GM21367 (cell line): ENCODE data around the gene GKN2.

Experiments
- ATAC-seq: cut with Tn5 transposase; IDR thresholded peaks from one replicate; pipeline ENCODE4 v1.9.1; 2021; ENCODE audit not compliant: unreplicated experiment

Gene GKN2

GRCh38 chr2:68952887-68953521, at the start of gene GKN2:
Gene GKN2 (minus strand): TSS chr2:68952893. CDS start chr2:68952861, 32 bp downstream.
- ATAC-seq: no peak

DNA sequence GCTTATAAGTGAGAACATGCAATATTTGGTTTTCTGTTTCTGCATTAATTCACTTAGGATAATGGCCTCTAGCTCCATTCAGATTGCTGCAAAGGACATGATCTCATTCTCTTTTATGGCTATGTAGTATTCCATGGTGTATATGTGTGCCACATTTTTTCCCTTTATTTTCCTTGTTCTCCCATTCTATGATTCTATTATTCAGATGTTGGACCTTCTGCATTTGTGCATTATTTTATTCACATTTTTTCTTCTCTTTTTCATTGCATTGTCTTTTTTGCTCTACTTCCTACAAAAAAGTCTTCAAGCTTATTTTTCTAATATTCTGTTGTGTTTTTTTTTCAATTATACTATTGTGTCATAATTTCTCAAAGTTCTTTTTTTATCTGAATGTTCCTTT, 49.2 kb upstream of the GKN2 start:
- ATAC-seq: no peak

- no peak for ATAC-seq
Measured at GRCh38 chr2:68997401-68997800, 44.7 kb upstream of the GKN2 start.

DNA sequence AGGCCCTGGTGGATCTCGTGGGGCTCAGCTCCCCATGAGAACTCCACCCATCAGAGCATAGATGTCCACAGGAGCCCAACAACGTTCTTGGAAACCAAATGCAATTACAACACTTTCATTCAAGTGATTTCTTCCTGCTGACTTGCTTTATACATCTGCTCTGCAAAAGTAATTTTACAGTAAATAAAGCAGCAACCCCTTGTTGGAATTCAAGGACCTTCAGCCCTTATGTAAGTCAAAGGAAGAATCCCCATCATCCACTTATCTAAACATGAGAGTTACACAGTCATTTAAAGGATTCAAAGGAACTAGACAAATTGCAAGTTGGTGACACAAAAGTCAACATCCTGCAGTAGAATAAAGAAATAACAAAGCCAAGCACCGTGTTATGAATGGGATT, 43.2 kb upstream of the GKN2 start:
- no peak for ATAC-seq

DNA sequence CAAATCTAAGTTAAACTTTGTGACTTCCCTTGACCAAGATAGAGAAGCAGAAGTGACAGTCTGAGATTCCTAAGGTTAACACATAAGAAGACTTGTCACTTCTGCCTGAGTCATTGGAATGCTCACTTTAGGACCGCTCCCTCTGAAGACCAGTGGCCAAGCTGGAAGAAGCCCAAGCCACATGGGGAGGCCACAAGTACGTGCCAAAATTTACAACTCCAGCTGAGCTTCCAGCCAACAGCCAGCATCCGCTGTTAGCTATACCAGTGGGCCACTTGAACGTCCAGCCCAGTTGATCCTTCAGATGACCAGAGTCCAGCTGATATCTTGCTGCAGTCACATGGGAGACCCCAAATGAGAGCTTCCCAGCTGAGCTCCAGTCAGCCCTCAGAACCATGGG, 42.2 kb upstream of the GKN2 start:
- no peak for ATAC-seq

DNA sequence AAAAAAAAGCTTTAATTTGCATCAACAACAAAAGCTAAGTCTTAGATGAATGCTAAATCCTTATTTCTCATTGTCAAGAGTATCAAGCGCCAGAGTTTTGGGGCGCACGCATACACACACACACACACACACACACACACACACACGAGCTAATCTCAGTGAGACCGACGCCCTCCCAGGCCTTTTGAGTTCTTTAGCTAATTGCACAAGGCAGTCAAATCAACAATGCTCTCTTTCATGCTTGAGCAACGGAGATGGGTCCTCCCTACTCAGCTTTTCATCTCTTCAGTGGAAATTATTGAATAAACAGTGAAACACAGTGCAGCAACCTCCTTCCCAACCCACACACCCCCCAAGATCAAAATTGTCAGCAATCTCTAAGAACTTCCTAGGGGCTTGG, 41.0 kb upstream of the GKN2 start:
- ATAC-seq: no peak

- ATAC-seq: no peak
Measured at GRCh38 chr2:68992933-68993332, 40.2 kb upstream of the GKN2 start.

DNA sequence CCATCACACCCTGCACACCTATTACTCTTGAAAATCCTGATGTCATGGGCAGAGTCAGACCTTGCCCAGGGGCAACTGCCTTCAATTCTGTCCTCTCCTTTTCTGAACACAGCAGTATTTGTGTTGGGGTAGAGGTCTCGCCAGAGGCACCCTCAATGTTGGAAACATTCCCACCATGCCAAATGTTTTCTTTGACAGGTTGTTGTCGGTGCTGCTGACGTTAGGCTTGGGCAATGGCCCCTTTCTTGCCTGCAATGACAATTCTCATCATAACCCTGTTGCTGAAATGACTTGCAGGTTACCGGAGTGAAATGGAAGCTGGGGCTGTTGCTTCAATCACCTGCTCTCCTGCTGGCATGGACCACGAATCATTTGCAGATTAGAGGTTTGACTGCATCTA, 39.6 kb upstream of the GKN2 start:
- ATAC-seq: no peak

DNA sequence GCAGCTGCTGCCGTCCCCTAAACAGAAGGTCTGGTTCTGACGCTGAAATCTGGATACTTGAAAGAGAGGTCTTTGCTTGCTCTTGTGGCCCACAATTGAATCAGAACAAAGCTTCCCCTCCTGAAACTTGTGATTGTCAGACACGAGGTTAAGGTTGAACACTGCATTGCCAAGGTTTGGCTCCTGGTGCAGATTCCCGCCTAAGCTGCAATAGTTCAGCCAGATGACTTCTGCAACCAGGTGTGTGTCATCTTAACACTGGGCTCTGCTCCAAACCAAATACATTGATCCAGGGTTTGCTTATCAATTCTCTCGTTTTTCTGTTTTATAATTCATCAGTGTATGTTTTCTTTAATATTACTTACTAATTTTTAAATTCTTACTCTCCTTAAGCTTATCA, 36.3 kb upstream of the GKN2 start:
- no peak for ATAC-seq

- no peak for ATAC-seq
Measured at GRCh38 chr2:68987021-68987503, 34.4 kb upstream of the GKN2 start.

- ATAC-seq: no peak
Measured at GRCh38 chr2:68980956-68981355, 28.3 kb upstream of the GKN2 start.

DNA sequence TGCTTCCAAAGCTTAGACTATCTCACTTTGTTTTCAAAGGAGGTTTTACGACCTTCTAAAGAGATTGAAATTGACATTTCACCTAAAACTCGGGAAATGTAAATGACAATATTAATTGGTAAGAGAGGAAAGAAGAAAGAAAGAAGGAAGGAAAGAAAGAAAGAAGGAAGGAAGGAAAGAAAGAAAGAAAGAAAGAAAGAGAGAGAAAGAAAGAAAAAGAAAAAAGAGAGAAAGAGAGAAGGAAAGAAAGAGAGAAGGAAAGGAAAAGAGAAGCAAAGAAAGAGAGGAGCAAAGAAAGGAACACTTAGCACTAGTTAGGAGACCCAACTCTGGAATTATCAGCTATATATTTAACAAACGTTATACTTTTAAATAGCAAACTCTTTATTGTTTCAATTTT, 25.4 kb upstream of the GKN2 start:
- ATAC-seq: no peak

DNA sequence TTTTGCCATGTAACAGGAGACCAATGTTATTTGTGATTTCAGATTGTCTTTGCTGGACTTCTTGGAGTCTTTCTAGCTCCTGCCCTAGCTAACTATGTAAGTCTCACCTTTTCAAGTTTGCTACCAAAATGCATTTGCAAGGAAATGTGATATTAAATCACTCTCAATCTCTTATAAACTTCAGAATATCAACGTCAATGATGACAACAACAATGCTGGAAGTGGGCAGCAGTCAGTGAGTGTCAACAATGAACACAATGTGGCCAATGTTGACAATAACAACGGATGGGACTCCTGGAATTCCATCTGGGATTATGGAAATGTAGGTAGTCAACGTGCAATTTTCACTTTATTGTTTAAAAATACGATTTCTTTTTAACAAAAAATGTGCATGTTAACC, 24.8 kb upstream of the GKN2 start:
- no peak for ATAC-seq

DNA sequence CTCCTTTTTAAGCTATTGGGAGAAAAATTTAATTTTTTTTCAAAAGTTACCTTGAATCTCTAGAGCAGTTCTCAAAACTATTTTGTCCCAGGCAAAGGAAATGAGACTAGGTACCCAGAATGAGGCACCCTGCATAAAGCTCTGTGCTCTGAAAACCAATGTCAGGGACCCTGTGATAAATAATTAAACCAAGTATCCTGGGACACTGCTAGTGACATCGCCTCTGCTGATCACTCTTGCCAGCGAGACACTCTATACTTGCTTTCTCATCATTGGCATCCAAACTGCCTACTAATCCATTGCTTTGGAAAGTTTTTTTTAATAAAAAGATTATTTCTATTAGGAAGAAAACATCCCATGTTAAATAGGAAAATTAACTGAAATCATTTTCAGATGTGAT, 23.2 kb upstream of the GKN2 start:
- no peak for ATAC-seq

DNA sequence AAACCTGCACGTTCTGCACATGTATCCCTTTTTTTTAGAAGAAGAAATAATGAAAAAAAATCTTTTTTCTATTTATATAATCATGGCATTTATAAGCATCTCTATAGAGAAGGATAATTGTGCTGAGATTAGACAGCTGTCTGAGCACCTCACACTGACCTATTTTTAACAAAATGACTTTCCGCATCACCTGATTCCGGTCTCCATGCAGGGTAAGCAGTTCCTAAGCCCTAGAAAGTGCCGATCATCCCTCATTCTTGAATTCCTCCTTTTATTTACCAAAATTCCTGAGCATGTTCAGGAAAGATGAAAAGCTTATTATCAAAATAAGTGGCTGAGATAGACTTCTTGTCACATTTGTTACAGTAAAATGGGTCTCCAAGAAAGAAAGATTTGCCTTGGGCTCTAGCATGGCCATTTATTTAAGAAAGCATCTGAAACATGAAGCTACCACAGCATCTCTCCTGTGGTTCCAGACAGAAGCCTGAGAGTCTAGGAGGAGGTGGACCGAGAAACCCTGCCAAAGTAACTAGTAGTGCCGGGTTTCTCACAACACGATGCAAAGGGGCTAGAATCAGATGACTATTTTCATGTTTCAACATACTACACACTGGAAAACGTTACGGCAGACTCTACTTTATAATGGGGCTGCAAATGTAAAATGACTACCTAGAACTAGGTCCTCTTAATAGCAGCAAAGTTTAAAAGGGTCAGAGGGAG, 22.4 kb upstream of the GKN2 start:
- no peak for ATAC-seq

DNA sequence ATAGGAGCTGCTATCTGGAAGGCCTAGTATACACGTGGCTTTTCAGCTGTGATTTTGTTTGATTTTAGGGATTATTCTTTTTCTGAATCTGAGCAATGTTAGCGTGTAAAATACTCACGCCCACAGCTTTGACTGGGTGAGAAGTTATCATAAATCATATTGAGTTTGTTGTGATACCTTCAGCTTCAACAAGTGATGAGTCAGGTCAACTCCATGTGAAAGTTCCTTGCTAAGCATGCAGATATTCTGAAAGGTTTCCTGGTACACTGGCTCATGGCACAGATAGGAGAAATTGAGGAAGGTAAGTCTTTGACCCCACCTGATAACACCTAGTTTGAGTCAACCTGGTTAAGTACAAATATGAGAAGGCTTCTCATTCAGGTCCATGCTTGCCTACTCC, 21.6 kb upstream of the GKN2 start, which contains the start of gene GKN1:
Gene GKN1 (plus strand): TSS at position 386 of the 400 bp plus-strand sequence. CDS start 42 bp downstream, outside the sequence.
- no peak for ATAC-seq

DNA sequence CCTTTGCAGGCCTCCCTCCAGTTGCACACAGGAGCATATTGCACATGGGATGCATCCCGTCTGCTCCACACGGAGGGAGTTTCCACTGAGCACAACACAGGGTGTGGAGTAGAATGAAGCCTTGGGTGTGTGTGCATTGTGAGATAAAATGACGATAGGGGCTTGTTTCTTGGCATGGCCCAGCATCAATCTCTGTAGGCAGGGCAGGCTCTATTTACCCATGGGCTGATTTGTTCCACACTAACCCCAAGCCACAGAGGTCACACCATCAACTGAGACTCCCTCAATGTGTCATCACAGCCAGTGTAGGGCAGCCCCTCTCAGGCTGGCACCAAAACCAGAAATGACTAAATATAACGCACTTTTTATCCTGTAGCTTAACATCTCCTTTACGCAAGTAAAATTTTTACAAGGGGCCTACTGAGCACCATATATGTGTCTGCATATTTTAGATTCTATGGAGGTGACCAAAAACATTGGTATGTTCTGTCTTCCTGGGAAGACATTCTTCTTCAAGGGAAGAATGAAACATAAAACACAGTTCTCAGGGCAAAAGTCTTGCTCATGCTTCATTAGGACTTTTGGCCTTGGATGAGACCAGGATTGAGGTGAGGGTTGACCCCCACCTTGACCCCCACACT, 19.0 kb upstream of the GKN2 start:
- ATAC-seq: no peak

GRCh38 chr2:68970566-68971265, 18.0 kb upstream of the GKN2 start:
- no peak for ATAC-seq

- ATAC-seq: no peak
Measured at GRCh38 chr2:68969736-68970490, 17.2 kb upstream of the GKN2 start.

- no peak for ATAC-seq
Measured at GRCh38 chr2:68968221-68968620, 15.5 kb upstream of the GKN2 start.

DNA sequence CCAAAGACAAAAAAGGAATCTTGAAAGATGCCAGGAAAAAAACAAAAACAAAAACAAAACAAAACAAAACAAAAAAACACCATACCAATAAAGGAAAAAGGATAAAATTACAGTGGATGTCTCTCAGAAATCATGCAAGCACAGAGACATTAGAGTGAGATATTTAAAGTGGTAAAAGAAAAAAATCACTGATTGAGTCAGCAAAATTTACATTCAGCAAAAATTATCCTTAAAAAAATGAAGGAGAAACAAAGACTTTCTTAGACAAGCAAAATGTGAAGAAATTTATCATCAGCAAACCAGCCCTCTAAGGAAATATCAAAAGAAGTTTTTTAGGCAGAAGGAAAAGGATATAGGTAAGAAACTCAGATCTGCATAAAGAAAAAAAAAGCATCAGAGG, 11.6 kb upstream of the GKN2 start:
- no peak for ATAC-seq
